ENCODE results near the gene LHFPL6.

Gene LHFPL6

GRCh38 chr13:39547108-39547507 is 55.9 kb downstream of the LHFPL6 start:
- TF ChIP-seq POLR2AphosphoS5 (IDR thresholded peaks at IDR 0.05; ENCODE audit: low read depth, low read length) (no peak), SIN3A (IDR thresholded peaks at IDR 0.05; ENCODE audit: borderline replicate concordance, insufficient read depth, low read length) (no peak), FOXP2 (optimal IDR thresholded peaks at IDR 0.05; ENCODE audit: borderline replicate concordance, extremely low read depth, extremely low read length, insufficient read depth) (no peak), TAF1 (IDR thresholded peaks at IDR 0.05; ENCODE audit: borderline replicate concordance, insufficient read depth, low read length) (no peak), REST (IDR thresholded peaks at IDR 0.05; ENCODE audit: insufficient read depth in 1 of 2, low read depth in 2 of 2, low read length in 2 of 2) (no peak)

- TF ChIP-seq TAF1 (IDR thresholded peaks at IDR 0.05; ENCODE audit: borderline replicate concordance, insufficient read depth, low read length) (no peak), SIN3A (IDR thresholded peaks at IDR 0.05; ENCODE audit: borderline replicate concordance, insufficient read depth, low read length) (no peak), FOXP2 (optimal IDR thresholded peaks at IDR 0.05; ENCODE audit: borderline replicate concordance, extremely low read depth, extremely low read length, insufficient read depth) (no peak), REST (IDR thresholded peaks at IDR 0.05; ENCODE audit: insufficient read depth in 1 of 2, low read depth in 2 of 2, low read length in 2 of 2) (no peak), POLR2AphosphoS5 (IDR thresholded peaks at IDR 0.05; ENCODE audit: low read depth, low read length) (no peak)
These were observed 60.6 kb downstream of the LHFPL6 start for GRCh38 chr13:39542361-39542760.

GRCh38 chr13:39540929-39541605 is 61.9 kb downstream of the LHFPL6 start:
- no peak for TF ChIP-seq POLR2AphosphoS5 (IDR thresholded peaks at IDR 0.05; ENCODE audit: low read depth, low read length)
- TF ChIP-seq FOXP2 (optimal IDR thresholded peaks at IDR 0.05; ENCODE audit: borderline replicate concordance, extremely low read depth, extremely low read length, insufficient read depth): no peak
- no peak for TF ChIP-seq TAF1 (IDR thresholded peaks at IDR 0.05; ENCODE audit: borderline replicate concordance, insufficient read depth, low read length)
- TF ChIP-seq REST (IDR thresholded peaks at IDR 0.05; ENCODE audit: insufficient read depth in 1 of 2, low read depth in 2 of 2, low read length in 2 of 2): no peak

- TF ChIP-seq SIN3A (IDR thresholded peaks at IDR 0.05; ENCODE audit: borderline replicate concordance, insufficient read depth, low read length) (no peak), POLR2AphosphoS5 (IDR thresholded peaks at IDR 0.05; ENCODE audit: low read depth, low read length) (no peak), TAF1 (IDR thresholded peaks at IDR 0.05; ENCODE audit: borderline replicate concordance, insufficient read depth, low read length) (no peak), REST (IDR thresholded peaks at IDR 0.05; ENCODE audit: insufficient read depth in 1 of 2, low read depth in 2 of 2, low read length in 2 of 2) (no peak), FOXP2 (optimal IDR thresholded peaks at IDR 0.05; ENCODE audit: borderline replicate concordance, extremely low read depth, extremely low read length, insufficient read depth) (no peak)
These were observed 63.9 kb downstream of the LHFPL6 start for GRCh38 chr13:39538816-39539790.
